ENCODE measurements around the gene CHCHD3. TPM values are rescaled to one million over a fixed set of nuclear protein-coding genes. Genes with fewer than 3 reads are reported as not detected.

Gene CHCHD3
- total RNA-seq, 3 donors from 2014 or later: 71.9 to 76.4 (median 72.9) TPM

- ATAC-seq (no peak), DNase-seq (no peak)
- intact Hi-C loops (cut with DNase I, micrococcal nuclease): no loop called here
- no peaks in the 10 kb centered on the region for H3K9me3 ChIP-seq
- H3K4me1 ChIP-seq (ENCODE audit: low read depth): no peaks in the 10 kb centered on the region
- H3K4me3 ChIP-seq: no peak overlapping the region
- no peak for TF ChIP-seq CTCF (IDR thresholded peaks at IDR 0.05)
- no peaks in the 10 kb centered on the region for H3K36me3 ChIP-seq (ENCODE audit: low read depth)
Measured at GRCh38 chr7:133019590-133019989, 62.3 kb downstream of the CHCHD3 start.

DNA sequence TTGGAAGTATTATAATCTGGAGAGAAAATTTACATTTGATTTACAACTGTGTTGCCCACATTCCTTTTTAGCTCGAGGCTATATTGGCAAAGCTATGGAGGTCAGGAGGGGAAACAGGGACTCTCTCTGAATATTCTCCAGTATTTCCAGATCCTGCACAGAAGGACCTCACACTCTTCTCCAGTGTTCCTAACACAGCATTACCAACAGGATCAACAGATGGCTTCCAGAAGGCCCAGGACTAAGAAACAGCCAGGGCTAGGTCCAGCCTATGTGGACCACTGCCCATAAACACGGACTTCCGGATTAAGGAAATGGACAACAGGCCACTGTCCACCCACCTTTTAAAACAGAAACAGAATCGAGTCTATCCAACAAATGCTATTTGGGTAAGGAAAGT lies 65.3 kb downstream of the CHCHD3 start:
- intact Hi-C loops (cut with DNase I, micrococcal nuclease): no loop called here
- H3K4me3 ChIP-seq: no peak overlapping the region
- TF ChIP-seq CTCF (IDR thresholded peaks at IDR 0.05): no peak

GRCh38 chr7:133015888-133016287 lies 66.0 kb downstream of the CHCHD3 start:
- Histone ChIP-seq H3K9me3 (no peaks in the 10 kb centered on the region), H3K4me3 (no peak overlapping the region), H3K4me1 (ENCODE audit: low read depth) (no peaks in the 10 kb centered on the region), H3K36me3 (ENCODE audit: low read depth) (no peaks in the 10 kb centered on the region)
- intact Hi-C loops (cut with DNase I, micrococcal nuclease): no loop called here
- DNase-seq: no peak
- TF ChIP-seq CTCF (IDR thresholded peaks at IDR 0.05): no peak
- ATAC-seq: no peak

More for the DNA sequence above, 65.3 kb downstream of the CHCHD3 start:
- DNase-seq (no peak), ATAC-seq (no peak)
- no peaks in the 10 kb centered on the region for H3K4me1 ChIP-seq (ENCODE audit: low read depth)
- no peaks in the 10 kb centered on the region for H3K36me3 ChIP-seq (ENCODE audit: low read depth)
- H3K9me3 ChIP-seq: no peaks in the 10 kb centered on the region

- no peak for TF ChIP-seq CTCF (IDR thresholded peaks at IDR 0.05)
Measured at GRCh38 chr7:133011746-133012145, 70.1 kb downstream of the CHCHD3 start.

DNA sequence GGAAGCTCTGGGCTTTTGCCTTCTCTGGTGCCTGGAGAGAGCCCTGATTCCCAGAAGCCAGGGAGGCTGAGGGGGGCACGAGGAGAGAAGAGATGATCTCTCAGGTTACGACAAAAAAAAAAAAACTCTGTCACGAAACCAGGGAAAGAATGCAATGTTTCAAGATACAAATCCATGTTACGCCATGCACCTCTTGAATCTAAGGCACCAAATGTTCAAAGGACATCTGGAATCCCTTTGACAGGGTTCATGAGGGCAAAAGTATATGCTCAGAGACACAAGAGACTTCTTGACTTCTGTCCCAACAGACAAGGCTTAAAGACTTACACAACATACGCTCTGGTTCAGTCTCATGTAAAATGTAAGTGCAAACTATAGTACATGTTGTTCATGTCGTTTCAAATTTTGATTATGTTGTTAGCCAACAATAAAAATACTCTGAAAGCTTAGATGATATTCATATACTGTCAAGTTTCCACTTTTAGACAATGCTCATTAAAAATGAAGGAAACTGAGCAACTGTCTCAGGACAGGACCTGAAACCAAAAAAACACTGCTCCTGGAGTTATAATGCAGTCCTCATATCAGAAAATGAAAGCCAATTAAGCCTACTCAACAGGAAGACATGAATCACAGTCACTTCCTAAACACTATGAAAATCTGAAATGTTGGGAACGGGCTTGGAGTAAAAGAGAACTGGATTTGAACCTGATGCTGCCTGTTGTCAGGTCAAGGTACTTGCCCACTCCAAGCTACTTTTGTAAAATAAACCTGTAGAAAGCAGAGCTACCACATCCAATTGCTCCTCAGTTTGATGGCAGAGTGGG lies 72.3 kb downstream of the CHCHD3 start:
- H3K9me3 ChIP-seq: no peaks in the 10 kb centered on the region
- no peaks in the 10 kb centered on the region for H3K4me1 ChIP-seq (ENCODE audit: low read depth)
- DNase-seq: no peak
- no peaks in the 10 kb centered on the region for H3K36me3 ChIP-seq (ENCODE audit: low read depth)
- no peak overlapping the region for H3K4me3 ChIP-seq
- intact Hi-C loops (cut with DNase I, micrococcal nuclease): no loop called here
- ATAC-seq: no peak
- no peak for TF ChIP-seq CTCF (IDR thresholded peaks at IDR 0.05)

More at GRCh38 chr7:133011746-133012145, 70.1 kb downstream of the CHCHD3 start:
- Histone ChIP-seq H3K4me1 (ENCODE audit: low read depth) (no peaks in the 10 kb centered on the region), H3K36me3 (ENCODE audit: low read depth) (no peaks in the 10 kb centered on the region), H3K9me3 (no peaks in the 10 kb centered on the region), H3K4me3 (no peak overlapping the region)
- intact Hi-C loops (cut with DNase I, micrococcal nuclease): no loop called here
- DNase-seq (no peak), ATAC-seq (no peak)

All from mucosa of descending colon (tissue), 3 donors.